NCI-H1092 (cell line): ENCODE measurements around the gene ADA.
"Not testable (repeated sequence)": the region's sequence is repeated elsewhere in the genome, so short reads cannot be mapped to it uniquely, and the experiment has no call there.

Experiments
- DNase-seq: peaks from one replicate; lab custom pipeline; 2025; lab: John Stamatoyannopoulos, UW

ADA gene

DNA sequence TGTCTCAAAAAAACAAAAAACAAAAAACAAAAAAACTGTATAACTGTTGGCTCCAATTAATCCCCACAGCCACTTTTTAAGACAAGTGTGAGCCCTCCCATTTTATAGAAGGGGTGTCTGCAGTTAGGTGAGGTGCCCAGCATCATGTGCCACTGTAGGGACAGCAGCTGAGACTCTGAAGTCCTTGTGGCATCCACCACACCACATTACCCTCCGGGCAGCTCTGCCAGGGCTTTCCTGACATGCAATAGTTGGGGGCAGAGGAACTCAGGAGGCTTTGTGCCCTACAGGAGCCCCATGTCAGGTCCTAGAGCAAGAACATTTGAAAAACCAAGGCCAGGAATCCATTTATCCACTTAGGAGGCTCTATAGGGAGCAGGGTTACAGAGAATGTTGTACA lies 51.8 kb downstream of the ADA start:
- no peak for DNase-seq

DNA sequence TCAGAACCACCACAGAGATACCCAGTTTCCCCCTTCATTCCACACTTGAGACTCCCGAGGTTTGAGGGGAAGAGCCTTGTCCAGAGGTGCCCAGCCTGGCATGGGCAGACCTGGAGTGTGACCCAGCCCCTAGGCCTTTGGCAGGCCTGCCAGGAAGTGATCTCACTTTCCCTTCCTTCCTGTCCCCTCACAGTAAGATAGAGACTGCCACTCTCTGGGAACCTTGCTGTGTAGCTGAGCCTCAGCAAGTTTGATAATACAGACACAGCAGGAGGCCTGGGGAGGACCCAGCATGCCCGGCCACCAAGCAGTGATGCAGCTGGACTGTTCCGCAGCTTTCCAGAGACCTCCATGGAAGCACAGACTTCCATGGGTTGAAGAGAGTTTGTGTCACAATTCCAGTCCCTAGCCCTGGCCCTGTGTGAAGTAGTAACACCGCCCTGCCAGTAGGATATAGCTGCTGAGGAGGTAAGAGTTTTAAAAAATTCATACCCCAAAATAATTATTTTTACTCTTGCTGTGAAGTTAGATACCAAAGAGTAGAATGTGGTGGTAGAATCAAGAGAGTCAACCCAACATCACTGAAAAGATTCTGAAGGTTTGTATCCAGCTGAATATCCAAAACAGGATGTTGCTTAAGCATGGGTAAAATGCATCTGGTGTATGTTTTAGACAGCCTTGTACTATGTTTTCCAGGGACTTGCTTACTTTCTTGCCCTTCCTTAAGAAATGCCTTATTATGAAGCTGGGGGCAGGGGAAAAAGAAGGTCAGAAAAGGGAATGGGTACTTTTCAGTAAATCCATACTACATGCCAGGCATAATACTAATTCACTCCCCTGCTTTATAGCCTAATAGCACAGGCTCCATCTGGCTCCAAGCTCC lies 52.8 kb downstream of the ADA start:
- no peak for DNase-seq

DNA sequence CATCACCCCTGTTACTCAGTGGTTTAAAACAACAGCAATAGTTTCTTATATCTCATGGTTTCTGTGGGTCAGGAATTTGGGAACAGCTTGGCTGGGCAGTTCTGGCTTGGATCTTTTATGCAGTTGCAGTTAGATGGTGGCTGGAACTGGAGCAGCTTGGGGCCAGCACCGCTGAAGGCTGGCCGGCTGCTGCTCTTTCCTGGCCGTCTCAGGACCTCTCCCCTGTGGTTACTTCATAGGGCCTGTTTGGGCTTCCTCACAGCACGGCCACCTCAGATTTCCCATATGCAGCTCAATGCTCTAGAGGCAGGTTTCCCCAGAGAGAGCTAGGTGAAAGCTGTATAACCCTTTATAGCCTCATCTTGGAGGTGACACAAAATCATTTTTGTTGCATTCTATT lies 53.6 kb downstream of the ADA start:
- no peak for DNase-seq

DNA sequence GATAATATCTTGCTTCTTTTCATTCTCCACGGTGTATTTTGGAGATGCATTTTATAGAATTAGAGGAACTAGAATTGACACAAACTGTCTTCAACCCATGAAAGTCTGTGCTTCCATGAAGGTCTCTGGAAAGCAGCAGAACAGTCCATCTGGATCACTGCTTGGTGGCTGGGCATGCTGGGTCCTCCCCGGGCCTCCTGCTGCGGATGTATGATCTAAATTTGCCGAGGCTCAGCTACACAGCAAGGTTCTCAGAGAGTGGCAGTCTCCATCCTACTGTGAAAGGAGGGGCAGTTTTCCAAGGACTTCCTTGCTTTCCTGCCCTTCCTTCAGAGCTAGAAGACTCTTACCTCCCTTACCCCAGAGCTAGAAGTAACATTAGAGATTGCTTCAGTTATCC lies 54.0 kb downstream of the ADA start:
- no peak for DNase-seq

DNA sequence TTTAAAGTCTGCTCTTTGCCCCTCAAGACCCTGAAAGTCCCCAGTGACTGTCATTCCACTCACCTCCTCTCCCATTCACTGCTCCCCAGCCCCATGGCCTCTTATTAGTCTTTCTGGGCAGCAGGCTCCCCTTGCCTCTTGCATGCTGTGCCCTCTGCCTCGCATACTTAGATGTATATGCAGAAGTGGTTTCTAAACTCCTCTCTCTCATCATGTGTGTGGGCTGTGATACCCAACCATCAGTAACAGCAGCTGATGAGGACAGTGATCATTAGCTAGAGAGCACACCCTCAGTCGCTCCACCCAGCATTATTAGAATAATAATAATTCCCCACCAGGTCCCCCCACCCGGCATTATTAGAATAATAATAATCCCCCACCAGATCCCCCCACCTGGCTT lies 54.6 kb downstream of the ADA start:
- no peak for DNase-seq

DNA sequence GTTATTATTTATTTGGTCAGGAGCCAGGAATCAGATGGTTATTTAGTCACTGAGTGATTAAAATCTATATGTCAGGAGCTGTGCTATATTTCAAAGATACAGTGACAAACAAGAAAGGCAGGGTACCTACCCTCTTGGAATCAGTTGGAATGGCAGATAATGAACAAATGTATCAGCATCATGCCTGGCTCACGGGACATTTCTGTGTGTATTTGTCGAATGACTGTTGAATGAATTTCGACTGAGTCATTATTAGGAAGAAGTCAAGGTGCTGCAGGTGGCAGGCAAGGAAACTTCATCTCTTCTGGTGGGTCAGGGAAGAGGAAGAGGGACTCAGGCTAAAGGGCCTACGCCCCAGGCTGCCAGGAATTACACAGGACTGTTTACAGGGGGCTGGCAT lies 55.5 kb downstream of the ADA start:
- DNase-seq = no peak

DNA sequence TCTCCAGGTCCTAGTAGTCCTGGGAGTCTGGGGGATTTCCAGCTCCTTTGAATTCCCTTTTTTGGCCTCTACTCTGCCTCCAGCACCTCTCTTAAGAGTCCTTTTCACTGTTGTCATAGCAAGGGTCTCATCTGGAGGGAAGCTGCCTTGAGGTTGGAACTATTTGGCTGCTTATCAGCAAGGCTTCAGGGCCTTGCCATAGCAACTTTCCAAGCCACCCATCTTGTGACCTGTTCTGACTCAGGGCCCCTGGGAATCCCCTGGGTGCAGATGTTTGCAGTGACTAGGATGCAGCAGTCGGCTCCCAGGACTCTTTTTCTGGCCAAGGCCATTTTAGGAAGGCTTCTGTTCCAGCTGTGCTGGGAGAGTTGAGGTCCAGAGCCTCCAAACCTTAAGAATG lies 56.8 kb downstream of the ADA start:
- no peak for DNase-seq

DNA sequence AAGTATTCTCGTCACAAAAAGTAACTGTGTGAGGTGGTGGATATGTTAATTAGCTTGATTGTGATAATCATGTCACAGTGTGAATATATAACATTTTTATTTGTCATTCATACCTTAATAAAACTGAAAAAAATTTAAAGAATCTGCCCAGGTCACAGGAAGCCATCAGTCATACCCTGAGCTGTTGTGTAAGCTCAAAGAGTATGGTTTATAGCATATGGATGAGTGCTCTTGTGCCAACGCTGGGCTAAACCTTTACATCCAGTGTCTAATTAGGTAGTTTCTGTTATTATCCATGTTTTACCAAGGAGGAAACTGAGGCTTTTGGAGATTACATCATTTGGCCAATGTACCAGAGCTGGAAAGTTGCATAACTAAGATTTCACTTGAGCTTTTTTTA lies 57.7 kb downstream of the ADA start:
- no peak for DNase-seq

DNA sequence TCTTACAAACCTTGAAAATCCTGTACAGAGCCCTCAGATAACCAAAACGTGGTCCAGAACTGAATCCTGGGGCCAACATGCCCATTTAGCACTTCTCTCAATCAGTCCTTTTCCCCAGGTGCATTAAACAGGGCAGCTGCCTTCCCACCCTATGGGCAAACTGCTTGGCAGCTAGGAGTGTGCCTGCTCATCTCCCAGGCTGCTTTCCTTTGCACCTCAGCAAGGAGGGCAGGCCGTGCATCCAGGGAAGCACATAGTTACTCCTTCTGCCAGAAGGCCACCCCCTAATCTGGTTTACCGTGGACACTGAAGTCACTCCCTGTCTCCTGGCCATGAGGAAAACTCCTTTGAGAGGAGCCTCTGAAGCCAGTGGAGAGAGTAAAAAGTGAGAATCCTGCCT lies 59.1 kb downstream of the ADA start:
- no peak for DNase-seq

DNA sequence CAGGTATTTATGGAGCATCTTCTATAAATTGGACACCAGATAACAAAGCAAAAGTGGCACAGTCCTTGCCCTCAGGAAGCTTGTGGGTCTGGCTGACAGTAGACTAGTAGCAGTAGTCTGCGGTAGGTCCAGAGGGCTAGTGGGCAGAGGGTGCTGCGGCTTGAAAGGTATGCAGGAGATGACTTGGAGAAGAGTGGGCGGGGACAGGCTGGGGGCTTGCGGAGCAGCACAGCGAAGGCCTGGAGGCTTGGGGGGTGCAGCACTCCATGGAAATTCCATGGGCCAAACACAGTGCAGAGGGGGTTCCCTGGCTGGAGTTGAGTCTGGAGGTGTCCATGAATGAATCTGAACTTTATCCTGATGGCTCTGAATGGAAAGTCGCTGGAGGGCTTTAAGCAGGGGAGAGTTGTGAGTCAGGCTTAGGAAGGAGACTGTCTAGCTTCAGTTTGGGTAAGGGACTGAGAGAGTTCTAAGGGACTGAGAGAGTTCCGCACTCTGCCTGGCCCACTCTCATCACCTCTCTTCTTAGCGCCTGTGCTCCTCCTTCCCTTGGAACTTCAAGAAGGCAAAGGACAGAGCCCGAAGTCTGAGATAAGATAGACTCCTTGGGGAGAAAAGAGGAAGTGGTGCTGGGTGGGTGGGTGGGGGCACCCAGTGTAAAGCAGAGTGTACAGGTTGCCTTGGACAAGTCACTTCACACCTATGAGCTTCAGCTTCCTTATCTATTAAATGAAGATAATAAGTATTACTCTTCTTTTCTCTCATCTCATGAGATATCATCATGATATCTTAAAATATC lies 60.3 kb downstream of the ADA start:
- no peak for DNase-seq

DNA sequence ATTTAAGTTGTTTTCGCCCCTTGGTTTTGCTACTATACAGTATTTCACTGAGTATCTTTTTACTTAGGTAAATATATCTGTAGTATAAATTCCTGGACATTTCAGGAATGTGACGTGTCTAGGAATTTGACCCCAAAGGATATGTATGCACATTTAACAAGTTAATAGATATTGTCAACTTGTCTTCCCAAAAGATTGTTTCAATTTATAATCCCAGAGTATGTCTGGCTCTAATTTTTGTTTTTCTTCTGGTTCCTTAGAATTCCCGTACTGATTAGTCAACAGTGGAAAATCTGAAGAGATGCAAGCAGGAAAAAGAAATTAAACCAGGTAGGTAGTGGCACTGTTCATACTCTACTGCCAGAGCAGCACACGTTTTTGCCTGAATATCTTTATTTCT lies 62.0 kb downstream of the ADA start:
- no peak for DNase-seq

DNA sequence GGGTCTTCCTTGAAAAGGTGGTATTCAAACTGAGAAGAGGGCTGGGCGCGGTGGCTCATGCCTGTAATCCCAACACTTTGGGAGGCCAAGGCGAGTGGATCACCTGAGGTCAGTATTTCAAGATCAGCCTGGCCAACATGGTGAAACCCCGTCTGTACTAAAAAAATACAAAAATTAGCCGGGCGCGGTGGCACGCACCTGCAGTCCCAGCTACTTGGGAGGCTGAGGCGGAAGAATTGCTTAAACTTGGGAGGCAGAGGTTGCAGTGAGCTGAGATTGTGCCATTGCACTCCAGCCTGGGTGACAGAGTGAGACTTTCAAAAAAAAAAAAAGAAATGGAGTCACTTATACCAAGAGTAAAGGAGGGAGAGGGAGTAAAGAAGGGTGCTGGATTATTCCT lies 63.2 kb downstream of the ADA start:
- DNase-seq = not testable (repeated sequence)

DNA sequence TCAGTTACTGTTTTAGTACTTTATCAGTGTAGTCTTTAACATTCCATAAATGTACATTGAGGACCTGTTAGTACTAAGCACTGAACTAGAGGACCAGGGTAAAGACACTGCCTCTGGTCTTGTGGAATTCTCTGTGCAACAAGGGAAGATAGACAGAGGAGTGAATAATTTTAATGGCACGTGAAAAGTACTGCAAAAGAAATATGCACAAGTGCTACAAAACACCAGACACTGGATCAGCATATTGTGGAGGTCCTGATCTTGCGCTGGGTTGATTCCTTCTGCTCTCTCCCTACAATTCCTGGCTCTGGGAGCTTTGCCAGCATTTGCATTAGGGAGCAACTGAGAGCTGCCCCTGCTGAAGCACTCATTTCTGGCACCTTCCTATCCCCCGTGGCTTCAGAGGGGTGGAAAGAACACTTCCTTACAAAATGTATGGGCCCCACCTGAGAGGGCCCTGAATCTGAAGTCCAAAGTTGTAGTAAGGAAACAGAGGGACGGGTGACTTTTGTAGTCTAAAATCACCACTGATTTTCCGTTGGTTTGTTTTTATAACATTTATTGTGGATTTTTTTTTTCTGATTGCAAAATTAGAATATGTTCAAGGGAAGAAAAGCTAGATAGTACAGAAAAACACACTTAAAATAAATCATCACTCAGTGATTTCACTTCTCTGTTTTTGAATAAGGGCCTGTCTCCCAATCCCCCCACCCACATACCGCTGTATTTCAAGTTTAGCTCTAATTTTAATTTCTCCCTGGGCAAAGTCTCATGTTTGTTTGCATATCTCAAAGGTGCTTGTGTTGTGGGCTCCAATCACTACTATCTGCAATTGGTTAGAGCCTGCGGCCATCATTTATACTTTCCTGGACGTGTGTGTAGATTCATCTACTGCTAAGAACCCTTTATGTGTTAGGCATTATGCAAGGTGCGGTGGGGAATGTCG lies 64.2 kb downstream of the ADA start:
- DNase-seq = peak; percentile 83

DNA sequence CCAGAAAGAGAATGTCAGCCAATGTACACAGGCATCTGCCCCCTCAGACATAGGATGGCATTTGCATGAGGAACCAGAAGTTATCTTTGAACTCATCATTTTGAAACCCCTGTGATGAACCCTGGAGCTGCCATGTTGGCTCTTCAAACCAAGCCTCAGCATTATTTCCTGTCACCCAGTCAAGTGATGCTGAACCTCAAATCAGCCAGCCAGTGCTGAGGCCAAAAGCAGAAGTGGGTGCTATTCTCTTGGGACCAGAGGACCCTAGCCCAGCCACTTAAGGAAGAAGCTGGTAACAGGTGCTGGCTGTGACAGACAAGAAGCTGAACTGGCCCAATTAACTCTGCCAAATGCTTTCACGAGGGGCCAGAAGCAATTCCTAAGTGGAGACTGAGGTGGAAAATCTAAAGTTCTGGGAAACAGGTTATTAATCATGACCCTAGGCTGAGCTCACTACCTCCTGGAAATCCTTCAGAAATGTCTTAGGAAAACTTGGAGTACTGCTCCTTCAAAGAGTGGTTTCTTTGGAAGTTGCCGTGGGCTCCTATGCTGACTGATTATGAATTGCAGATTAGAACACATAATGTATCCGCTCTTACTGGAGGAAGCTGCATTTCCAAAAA lies 65.1 kb downstream of the ADA start:
- peak; percentile 4 for DNase-seq

DNA sequence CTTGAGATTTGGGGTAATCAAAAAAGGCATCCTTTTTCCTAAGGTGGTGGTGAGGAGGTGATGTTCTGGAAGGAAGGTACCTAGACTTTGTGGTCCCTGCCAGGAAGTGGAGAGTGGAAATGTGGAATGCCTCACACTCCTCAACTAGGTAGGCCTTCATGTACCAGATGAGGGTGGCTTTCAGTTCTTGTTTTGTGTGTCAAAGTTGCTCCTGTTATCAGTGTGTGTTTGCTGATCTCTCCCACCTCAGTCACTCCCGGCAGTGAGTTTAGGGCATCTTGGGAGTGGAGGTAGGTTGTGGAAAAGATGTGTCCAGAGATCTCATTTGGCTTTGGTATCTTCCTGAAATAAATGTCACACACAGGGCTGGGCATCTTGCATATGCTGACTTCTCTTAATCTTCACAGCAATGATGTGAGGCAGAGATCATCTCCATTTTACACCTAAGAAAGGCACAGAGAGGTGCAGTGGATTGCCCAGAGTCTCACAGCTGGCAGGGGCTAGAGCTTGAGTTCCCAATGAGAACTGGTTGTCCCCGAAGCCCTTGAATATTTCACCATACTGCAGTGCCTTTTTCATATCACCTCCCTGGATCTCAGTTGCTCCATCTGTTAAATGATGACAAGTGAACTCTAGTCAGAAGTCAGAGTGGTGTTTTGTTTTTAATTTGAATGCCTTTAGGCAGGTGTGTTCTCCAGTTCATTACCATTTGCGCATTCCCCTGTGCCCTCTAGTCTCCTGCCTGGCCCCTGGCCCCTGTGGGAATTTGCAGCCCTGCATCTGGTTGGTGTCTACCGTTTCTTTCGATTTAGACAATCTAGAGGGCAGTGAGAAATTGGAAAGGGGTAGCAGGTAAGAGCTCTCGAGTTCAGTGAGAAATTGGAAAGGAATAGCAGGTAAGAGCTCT lies 66.2 kb downstream of the ADA start:
- DNase-seq = no peak

DNA sequence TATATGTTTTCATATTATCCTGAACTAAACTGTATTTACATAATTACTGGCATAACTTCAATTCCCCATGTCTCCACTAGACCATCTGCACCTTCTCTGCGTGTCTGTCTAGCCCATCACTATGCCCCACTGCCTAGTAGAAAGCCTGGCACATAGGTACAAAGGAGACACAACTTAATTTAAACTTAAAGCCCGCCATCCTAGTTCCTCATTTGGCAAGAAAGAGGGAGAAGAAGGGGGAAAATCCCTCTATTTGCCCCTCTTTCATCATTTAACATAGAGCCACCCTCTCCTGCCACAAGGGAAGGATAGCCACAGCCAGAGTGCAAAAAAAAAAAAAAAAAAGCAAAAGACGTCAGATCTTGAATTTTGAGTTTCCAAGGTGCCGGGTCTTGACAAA lies 67.3 kb downstream of the ADA start:
- DNase-seq = no peak

DNA sequence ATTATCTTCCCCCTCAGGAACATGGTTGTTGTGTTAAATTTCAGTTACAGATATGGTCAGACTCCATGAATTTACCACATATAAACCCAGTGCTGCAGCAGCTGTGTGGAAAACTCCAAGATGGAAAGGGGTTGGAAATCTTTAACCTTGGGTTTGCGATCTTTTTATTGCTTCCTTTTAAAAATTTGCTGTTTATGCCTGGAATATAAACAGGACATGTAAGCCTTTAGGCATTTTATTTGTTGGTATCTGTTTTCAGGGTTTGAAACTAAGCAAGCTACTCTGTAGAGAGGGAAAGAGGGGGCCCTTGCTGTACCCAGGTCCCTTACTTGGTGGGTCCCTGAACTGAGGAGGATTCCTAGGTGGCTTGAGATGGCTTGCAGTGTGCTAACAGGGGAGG lies 68.3 kb downstream of the ADA start:
- DNase-seq = no peak

DNA sequence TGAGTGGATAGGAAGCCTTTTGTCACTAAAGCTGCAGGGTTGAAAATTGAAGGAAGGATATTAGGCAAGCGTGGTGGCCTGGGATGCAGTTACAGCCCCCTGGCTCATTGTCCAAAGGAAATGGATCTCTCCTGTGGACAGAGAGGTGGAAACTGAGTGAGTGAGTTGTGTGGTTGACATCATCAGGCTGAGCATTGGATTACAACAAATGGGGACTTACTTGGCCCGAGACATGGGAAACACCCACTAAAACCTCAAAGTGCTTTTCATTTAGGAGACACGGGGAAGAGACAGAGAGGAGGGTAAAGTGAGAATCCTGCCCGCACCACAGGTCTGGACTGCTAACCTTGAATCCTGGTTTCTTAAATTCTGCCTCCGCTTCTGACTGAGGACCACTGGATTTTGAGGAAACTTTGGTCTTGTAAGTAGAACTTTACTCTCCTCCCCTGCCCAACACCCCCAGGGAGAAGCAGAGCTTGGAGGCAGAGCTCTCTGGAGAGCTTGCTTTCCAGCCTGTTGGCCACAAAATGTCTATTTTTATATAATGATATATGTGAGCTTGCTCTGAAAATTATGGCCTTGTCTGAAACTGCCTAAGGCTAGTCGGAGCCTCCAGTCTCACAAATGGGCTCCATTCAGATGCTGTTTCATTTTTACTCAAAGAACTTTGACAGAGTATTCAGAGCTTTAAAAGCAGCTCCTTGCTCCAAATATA lies 69.0 kb downstream of the ADA start, which contains the start of gene PKIG:
Gene PKIG, plus strand, starts transcription at position 269 of the 715 bp plus-strand sequence. CDS start 31,978 bp downstream, outside the sequence.
- DNase-seq = no peak

DNA sequence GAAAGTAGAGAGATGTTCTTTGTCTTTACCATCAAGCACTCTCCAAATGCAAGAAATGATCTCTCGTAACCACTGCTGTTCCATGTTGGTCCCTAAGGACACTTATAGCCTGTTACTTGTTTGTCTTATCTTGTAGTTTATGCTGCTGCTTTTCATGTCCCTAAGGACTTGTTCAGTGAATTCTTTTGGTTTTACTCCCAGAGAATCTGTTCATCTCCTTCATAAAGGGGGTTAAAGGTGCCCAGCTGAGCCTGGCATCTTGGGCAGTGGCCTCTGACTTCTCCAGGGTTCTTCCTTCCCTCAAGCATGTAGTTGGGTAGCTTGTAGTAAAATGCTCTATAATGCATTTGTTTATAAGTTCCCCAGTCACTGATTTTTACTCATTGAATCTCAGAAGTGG lies 70.0 kb downstream of the ADA start:
- DNase-seq = no peak
